ENCODE data around the gene NR6A1.

NR6A1 gene

DNA sequence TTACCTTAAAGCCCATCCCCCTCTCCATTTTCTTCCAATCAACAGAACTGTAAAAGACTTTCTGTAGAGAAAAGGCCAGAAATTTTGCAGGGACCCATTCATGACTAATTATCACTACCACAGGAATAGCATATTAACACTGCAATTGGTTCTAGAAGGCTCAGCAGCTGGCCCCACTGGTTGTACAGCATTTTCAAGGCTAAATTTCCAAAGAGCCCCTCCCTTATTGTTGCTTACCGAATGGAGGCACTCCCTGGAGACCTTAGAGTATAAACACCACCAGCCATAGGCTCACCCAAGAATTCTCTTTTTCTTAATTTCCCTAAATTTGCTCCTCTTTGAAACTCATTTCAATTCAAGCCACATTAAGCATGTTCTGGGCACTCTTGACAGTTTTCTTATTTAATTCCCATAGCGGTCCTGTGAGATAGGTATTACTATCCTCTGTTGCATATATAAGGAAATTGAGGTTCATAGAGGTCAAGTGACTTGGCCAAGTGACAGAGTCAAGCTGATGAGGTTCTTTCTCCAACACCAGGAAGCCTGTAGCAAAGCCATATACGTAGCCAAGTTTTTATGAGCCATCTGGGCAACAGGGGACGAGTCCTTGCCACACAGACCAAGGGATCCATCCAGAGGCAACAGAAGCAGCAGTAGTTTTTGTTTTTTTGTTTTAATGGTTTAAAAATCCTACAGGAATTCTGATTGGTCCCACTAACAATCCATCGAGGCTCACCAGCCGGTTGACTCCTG, 180.0 kb downstream of the NR6A1 start:
- no peak for DNase-seq (ENCODE audit: extremely low read depth in 1 of 2, low read depth in 1 of 2)

- DNase-seq (ENCODE audit: extremely low read depth in 1 of 2, low read depth in 1 of 2): no peak
These were observed 186.5 kb downstream of the NR6A1 start for GRCh38 chr9:124584631-124585030.

DNA sequence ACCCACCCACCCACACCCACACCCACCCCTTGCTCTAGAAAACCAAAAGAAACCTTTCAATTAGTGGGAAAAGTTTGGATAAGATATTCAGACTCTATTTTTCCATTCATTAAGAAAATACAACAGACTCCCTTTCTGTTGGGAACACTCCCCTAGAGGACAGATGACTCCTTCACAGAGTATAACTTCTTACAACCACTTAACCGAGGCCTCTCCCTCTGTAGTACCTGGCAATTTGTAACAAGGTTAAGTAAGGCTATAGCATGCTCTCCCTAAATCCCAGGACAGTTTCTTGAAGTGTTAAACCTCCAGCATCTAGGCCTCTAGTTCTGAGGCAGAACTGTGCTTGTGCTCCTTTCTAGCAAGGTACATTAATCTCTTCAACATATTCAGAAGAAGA, 188.0 kb downstream of the NR6A1 start:
- DNase-seq (ENCODE audit: extremely low read depth in 1 of 2, low read depth in 1 of 2): no peak

- DNase-seq (ENCODE audit: extremely low read depth in 1 of 2, low read depth in 1 of 2): no peak
These were observed 190.9 kb downstream of the NR6A1 start for GRCh38 chr9:124580186-124580585.

DNA sequence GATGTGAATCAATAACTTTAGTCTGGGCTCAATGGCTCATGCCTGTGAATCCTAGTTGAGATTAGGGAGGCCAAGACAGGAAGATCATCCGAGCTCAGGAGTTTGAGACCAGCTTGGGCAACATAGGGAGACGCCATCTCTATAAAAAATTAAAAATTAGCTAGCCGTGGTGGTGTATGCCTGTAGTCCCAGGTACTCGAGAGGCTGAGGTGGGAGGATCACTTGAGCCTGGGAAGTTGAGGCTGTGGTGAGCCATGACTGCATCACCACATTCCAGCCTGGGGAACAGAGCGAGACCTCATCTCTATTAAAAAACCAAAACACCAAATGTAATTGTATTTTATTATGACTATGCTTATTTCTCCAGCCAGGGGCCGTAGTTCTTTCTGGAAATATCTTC, 194.4 kb downstream of the NR6A1 start:
- no peak for DNase-seq (ENCODE audit: extremely low read depth in 1 of 2, low read depth in 1 of 2)

DNA sequence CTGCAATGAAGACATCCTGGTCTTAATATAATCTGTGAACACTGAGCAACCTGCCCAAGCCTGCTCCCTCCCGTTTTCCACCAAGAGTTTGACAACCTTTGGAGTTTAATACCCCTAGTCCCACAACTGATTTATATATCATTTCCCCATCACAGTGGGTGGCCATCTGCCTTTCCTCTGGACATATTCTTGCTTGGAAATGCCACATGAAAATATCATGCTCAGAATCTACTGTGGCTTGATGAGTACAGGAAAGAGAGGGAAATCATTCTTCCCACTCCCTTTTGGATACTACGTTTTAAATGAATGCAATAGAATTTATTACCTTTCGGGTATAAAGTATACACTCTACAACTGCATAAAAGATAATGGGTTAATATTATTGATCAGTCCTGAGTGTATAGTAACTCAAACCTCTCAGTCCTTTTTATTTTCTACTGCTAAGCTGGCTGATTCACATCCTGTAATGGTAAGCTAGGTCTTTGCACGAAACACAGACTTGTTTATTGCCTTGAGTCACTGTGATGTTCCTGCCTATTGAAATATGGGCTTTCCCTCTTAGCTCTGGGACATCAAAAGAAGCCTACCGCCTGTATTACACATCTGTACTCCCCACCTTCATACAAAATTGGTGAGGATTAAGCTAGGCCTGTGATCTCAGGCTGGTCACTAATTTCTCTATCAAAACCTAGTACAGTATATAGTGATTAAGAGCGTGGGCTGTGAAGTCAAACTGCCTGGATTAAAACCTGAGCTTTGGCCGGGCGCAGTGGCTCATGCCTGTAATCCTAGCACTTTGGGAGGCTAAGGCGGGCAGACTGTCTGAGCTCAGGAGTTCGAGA, 196.4 kb downstream of the NR6A1 start:
- DNase-seq (ENCODE audit: extremely low read depth in 1 of 2, low read depth in 1 of 2): no peak

DNA sequence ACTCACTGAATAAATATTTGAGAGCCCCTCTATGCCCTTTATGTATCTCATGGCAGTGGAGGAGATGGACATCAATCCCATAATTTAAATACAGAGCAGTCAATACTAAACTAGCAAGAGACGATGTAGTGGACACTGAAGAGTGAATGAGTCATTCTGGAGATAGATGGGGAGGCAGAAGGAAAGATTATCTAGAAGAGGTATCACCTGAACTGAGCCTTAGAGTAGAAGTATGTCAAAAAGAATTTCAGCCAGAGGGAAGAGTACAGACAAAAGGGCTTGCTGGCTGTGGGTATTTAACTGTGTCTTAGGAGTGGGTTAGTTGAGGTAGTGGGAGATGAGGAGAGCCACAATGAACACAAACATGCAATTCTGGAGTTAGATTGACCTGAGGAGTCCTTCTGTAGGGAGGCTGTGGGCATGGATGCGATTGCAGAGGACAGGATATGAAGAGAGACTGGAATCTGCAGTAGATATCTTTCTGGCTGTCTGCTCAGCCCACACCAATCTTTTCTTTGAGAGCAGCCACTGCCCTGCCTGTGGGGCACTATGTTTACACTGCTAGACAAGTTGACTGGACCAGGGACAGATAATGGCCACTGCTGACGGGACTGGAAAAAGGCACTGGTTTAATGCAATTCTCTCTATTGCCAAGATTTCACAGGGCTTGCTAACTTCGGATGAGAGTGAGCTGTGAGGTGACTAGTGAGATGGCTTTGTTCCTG, 200.0 kb downstream of the NR6A1 start:
- no peak for DNase-seq (ENCODE audit: extremely low read depth in 1 of 2, low read depth in 1 of 2)

DNA sequence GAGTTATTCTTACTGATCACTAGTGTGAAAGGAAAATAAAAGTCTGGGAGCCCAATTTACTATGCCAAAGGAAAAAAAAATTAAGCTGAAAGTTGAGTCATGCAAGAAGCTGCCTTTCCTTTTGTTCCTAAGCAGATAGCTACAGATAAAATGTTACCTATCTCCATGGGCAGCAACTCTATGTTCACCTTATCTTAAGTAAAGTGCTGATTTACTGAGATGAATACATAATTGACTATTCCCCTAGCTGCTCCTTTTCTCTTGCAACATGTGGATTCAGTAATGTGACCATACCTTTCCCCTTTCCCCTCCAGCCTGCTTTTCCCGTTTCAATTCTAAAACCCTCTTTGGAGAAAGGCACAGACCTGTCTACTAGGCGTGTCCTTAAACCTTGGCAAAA, 201.2 kb downstream of the NR6A1 start:
- DNase-seq (ENCODE audit: extremely low read depth in 1 of 2, low read depth in 1 of 2): no peak

DNA sequence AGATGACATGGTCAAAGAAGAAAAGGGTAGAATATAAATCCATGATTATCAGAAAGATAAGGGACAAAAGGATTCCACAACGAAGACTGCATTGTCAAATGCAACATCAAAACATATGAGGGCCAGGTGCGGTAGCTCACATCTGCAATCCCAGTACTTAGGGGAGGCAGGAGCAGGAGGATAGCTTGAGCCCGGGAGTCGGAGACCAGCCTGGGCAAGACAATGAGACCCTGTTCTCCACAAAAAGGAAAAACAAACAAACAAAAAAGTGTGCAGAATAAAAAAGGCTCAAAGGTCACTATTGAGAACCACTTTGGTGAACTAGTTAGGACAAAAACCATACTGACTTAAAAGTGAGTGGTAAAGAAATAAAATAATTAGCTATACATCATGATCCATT, 203.7 kb downstream of the NR6A1 start:
- DNase-seq (ENCODE audit: extremely low read depth in 1 of 2, low read depth in 1 of 2): no peak

- DNase-seq (ENCODE audit: extremely low read depth in 1 of 2, low read depth in 1 of 2): no peak
These were observed 208.8 kb downstream of the NR6A1 start for GRCh38 chr9:124562328-124562727.

- no peak for DNase-seq (ENCODE audit: extremely low read depth in 1 of 2, low read depth in 1 of 2)
These were observed 211.2 kb downstream of the NR6A1 start for GRCh38 chr9:124559871-124560270.

GRCh38 chr9:124558777-124559470, 212.2 kb downstream of the NR6A1 start:
- DNase-seq (ENCODE audit: extremely low read depth in 1 of 2, low read depth in 1 of 2): no peak

DNA sequence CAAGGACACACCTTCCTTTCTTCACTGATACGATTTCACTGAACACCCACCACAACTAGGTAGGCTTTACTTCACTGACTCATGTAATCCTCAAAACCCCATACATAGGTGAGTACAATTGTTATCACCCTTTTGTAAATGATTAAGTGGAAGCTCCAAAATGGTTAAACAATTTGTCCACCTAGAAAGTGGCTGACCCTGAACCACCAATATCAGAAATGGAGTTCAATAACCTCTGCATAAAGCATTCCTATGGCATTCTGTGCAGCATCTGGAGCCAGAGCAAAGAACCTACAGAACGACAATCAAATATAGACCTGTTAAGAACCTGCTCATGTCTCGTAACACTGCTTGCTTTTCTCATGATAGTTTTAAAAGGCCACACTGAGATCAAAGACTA, 213.2 kb downstream of the NR6A1 start:
- DNase-seq (ENCODE audit: extremely low read depth in 1 of 2, low read depth in 1 of 2): no peak

DNA sequence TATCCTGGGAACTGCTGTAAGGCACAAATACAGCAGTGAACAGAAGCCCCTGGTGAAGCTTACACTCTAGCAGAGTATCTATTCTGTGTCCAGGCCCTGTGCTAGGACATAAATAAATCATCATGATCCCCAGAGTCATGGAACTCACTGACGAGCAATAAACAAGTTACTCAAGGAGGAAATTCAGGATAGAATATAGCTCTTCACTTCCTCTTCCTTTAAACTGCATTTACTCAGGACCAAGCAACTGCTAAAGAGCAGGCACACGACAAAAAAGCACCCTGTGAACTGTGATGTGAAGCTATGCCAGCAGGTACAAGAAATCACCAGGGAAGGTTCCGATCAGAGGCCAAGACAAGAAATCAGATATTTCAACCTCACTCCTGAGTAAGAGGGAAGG, 216.1 kb downstream of the NR6A1 start:
- DNase-seq (ENCODE audit: extremely low read depth in 1 of 2, low read depth in 1 of 2): no peak

- no peak for DNase-seq (ENCODE audit: extremely low read depth in 1 of 2, low read depth in 1 of 2)
These were observed 217.4 kb downstream of the NR6A1 start for GRCh38 chr9:124553738-124554137.

DNA sequence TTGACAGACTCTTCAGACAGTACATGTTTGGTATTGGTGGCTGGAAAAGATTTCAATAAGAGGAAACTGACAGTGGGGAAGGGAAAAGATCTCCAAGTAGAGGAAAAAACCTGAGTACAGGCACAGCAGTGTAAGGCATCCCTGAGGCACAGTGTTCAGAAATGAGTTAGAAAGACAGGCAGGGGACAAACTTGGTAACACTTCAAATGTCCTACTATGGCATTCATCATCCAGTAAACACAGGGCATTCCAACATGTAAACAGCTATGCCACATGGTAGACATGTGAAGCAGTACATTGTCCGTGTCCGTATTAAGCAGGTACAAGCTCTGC, 218.9 kb downstream of the NR6A1 start:
- no peak for DNase-seq (ENCODE audit: extremely low read depth in 1 of 2, low read depth in 1 of 2)

GRCh38 chr9:124551472-124552272, 219.4 kb downstream of the NR6A1 start:
- DNase-seq (ENCODE audit: extremely low read depth in 1 of 2, low read depth in 1 of 2): no peak

DNA sequence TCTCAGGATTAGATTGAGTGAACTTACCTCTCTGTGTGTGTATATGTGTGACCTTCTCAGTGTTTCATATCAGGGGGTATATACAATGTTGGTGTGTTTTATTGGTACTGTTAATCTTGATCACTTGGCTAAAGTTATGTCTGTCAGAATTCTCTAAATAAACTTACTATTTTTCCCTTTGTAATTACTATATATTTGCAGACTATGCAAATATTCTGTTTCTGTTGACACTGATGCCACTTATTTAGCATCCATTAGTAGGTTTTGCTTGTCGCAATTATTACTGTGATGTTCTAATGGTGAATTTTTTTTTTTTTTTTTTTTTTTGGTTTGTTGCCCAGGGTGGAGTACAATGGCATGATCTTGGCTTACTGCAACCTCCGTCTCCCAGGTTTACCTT, 221.0 kb downstream of the NR6A1 start:
- no peak for DNase-seq (ENCODE audit: extremely low read depth in 1 of 2, low read depth in 1 of 2)

DNA sequence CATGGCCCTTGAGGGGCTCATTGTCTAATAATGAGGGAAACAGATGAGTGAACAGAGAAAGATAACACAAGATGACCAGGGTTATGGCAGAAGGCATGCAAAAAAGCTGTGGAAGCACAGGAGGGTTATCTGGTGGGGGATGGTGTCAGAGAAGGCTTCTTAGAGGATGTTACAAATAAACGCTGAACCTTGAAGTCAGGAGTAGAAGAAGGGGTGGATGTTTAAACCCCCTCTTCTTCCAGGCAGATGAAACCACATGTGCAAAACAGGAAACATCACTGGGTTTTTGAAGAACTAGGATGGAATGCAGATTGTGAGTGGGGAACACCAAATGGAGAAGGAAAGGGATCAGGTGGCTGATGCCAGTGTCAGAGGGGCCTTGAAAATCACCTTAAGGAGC, 222.1 kb downstream of the NR6A1 start:
- no peak for DNase-seq (ENCODE audit: extremely low read depth in 1 of 2, low read depth in 1 of 2)

GRCh38 chr9:124544535-124544934, 226.6 kb downstream of the NR6A1 start:
- DNase-seq (ENCODE audit: extremely low read depth in 1 of 2, low read depth in 1 of 2): no peak

Data from activated CD8-positive, alpha-beta memory T cell treated with anti-CD3 and anti-CD28 coated beads for 1 hour (primary cell).